ENCODE data around the gene MAGI3.
"Not testable (repeated sequence)": the region's sequence is repeated elsewhere in the genome, so short reads cannot be mapped to it uniquely, and the experiment has no call there.

Gene MAGI3

DNA sequence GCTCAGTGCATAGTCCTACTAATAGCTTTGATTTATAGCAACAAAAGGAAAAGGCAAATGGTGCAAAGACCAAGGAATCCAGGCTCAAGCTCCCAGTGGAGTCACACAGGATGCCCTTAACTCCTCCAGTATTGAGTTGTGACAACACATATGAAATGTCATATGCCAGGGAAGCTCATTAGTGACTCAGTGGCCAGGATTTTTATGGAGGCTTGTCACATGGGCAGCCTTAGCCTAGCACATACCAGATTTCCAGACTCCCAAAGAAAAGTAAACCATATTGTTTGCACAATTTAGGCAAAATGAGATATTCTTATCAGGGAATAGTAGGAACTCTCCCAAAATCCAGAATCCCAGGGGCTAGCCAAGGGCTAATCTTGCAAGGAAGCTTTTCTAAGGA is 129.2 kb downstream of the MAGI3 start:
- no peak for DNase-seq

DNA sequence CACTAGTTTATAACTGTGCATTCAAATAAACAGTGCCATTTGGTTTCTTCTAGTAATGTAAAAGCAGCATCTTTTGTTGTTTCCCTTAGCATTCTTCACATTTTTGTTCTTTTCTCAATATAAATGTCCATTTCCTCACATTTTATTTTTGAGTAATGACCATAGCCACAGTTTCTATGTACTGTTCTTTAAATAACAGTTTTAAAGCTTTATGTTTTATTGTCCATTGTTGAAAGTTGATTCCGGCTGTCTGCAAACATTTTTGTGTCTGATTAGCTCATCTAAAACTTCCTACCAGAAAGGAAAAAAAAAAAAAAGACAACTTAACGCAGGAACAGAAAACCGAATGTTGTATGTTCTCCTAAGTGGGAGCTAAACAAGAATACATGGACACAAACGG is 139.7 kb downstream of the MAGI3 start:
- no peak for DNase-seq

DNA sequence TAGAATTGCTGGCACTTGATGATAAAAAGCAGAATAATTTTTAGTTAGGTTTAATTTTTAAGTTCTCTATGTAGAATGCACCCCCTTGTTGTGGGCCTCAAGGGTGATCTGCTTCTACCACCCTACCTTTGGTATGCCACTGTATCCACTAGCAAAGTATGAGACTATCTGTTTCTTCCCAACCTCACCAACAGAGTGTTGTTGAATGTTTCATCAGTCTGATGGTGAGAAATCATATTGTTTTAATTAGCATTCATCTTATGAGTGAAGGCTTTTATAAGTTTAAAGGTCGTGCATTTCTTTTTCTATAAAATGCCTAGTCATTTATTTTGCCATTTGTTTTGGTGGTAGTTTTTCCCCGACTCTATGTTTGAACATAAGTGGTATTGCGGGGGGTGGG is 141.0 kb downstream of the MAGI3 start:
- DNase-seq, result no peak

DNA sequence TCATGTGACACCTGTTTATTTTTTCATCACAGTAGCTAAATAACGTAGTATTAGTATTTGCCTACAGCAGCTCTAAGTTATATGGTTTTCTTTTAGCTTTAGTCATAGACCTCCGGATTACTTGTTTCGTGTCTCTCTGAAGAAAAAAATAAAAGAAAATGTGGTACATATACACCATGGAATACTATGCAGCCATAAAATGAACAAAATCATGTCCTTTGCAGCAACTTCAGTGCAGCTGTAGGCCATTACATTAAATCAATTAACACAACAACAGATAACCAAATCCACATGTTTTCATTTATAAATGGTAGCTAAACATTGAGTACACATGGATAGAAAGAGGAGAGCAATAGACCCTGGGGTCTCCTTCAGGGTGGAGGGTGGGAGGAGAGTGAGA is 142.7 kb downstream of the MAGI3 start:
- DNase-seq, result no peak

- no peak for DNase-seq
Observed at GRCh38 chr1:113534130-113534817, 144.0 kb downstream of the MAGI3 start.

GRCh38 chr1:113534875-113535274 is 144.6 kb downstream of the MAGI3 start:
- no peak for DNase-seq

GRCh38 chr1:113536182-113536780 is 146.0 kb downstream of the MAGI3 start:
- no peak for DNase-seq

DNA sequence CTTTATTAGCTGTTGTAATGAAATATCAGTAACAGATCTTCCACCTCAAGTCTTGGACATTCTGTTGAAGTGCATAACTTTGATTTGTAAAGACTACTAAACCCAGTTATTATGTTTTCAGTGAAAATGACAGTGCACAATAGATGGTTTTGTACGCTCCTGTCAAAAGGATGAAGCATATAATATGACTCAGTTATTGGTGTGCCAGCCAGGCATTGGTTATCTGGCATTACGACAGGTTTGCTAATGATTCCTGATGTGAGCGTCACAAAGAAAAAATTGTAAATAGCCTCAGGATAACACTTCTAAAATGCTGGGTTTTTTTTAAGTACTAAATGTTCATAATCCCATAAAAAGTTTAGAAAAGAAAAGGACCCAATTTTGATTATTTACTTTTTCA is 147.9 kb downstream of the MAGI3 start:
- no peak for DNase-seq

GRCh38 chr1:113540335-113540734 is 150.0 kb downstream of the MAGI3 start:
- DNase-seq, result no peak

- DNase-seq, result no peak
Observed at GRCh38 chr1:113541106-113541505, 150.8 kb downstream of the MAGI3 start.

DNA sequence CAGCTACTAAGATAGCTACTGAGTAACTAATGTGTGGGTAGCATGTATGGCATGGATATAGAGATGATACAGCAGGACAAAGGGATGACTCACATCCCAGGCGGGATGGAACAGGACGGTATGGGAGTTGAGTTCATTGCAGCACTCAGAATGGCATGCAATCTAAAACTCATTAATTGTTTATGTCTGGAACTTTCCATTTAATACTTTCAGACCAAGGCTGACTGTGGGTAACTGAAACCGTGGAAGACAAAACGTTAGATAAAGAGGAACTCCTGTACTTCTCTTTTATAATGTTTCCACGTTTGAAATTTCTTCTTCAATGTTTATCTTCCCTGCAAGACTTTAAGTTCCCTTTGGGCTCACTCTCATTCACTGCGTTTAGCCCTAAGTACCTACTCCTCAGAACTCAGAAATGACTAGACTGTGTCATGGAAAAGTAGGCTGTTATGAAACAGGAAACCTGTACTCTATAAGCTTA is 151.9 kb downstream of the MAGI3 start:
- DNase-seq, result no peak

- no peak for DNase-seq
Observed at GRCh38 chr1:113543110-113543509, 152.8 kb downstream of the MAGI3 start.

- DNase-seq, result no peak
Observed at GRCh38 chr1:113545210-113545609, 154.9 kb downstream of the MAGI3 start.

- no peak for DNase-seq
Observed at GRCh38 chr1:113545626-113546025, 155.3 kb downstream of the MAGI3 start.

GRCh38 chr1:113551728-113552127 is 161.4 kb downstream of the MAGI3 start:
- DNase-seq, result no peak

- no peak for DNase-seq
Observed at GRCh38 chr1:113552244-113552643, 161.9 kb downstream of the MAGI3 start.

DNA sequence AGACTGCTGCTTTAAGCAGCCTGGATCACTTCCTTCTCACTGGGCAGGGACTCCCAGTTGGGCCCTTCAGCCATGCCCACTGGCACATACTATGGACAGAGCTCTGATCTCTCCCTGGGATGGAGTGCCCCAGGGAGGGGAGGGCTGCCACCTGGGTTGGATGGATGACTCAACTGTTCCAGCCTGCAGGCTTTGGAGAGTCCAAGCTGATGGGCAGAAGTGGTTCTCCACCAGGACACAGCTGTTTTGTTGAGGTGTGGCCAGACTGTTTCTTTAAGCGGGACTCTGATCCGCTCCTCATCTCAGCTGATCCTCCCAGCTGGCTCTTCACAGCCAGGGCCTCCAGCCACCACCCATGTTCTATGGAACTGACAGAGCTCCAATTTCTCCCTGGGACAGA is 166.9 kb downstream of the MAGI3 start:
- no peak for DNase-seq

- no peak for DNase-seq
Observed at GRCh38 chr1:113565621-113566020, 175.3 kb downstream of the MAGI3 start.

- no peak for DNase-seq
Observed at GRCh38 chr1:113567427-113567826, 177.1 kb downstream of the MAGI3 start.

DNA sequence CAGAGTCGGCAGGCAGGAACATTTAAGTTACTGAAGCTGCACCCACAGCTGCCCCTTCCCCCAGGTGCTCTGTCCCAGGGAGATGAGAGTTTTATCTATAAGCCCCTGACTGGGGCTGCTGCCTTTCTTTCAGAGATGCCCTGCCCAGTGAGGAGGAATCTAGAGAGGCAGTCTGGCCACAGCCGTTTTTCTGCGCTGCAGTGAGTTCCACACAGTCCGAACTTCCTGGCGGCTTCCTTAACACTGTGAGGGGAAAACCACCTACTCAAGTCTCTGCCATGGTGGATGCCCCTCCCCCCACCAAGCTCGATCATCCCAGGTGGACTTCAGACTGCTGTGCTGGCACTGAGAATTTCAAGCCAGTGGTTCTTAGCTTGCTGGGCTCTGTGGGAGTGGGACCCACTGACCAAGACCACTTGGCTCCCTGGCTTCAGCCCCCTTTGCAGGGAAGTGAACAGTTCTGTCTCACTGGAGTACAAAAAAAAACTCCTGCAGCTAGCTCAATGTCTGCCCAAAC is 185.5 kb downstream of the MAGI3 start:
- DNase-seq, result not testable (repeated sequence)

- no peak for DNase-seq
Observed at GRCh38 chr1:113576271-113576670, 186.0 kb downstream of the MAGI3 start.

- DNase-seq, result no peak
Observed at GRCh38 chr1:113579256-113580018, 189.1 kb downstream of the MAGI3 start.

DNA sequence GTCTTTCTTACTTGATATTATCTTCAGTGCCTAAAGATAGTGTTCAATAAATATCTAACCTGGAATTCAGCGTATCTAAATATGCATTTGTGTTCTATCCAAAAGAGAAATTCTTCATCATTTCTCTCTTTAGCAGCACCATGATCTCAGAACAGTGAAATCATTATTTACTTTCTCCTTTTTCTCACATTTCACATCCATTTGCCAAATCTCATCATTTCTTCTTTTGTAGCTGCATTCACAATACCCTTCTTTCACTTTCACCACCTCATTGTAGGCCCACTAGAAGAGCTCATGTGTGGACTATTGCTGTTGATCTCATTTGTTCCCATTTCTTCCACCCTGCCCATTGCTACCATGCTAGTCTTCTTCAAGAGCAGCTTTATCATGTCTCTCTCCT is 191.0 kb downstream of the MAGI3 start:
- no peak for DNase-seq

DNA sequence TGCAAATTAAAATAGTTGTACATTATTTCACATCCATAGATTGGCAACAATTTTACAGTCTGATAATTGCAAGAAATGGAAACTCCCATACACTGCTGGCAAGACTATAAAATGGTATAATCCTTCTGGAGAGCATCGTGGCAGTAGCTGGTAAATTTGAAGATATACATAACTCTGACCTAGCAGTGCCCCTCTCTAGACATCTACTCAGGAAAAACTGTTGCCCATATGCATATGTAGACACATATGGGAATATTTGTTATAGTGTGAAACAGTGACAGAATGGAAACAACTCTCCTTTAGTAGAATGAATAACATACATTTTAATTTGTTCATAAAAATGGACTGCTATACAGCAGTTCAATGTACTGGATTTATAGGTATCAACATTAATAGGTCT is 191.8 kb downstream of the MAGI3 start:
- DNase-seq, result no peak

Data from midbrain (tissue), 1 donor.